ENCODE data around the gene RNF187.
A peak's percentile ranks its signal among the peaks of the same experiment; 100 is the strongest.
"Not testable (repeated sequence)": the region's sequence is repeated elsewhere in the genome, so short reads cannot be mapped to it uniquely, and the experiment has no call there.

RNF187 gene

DNA sequence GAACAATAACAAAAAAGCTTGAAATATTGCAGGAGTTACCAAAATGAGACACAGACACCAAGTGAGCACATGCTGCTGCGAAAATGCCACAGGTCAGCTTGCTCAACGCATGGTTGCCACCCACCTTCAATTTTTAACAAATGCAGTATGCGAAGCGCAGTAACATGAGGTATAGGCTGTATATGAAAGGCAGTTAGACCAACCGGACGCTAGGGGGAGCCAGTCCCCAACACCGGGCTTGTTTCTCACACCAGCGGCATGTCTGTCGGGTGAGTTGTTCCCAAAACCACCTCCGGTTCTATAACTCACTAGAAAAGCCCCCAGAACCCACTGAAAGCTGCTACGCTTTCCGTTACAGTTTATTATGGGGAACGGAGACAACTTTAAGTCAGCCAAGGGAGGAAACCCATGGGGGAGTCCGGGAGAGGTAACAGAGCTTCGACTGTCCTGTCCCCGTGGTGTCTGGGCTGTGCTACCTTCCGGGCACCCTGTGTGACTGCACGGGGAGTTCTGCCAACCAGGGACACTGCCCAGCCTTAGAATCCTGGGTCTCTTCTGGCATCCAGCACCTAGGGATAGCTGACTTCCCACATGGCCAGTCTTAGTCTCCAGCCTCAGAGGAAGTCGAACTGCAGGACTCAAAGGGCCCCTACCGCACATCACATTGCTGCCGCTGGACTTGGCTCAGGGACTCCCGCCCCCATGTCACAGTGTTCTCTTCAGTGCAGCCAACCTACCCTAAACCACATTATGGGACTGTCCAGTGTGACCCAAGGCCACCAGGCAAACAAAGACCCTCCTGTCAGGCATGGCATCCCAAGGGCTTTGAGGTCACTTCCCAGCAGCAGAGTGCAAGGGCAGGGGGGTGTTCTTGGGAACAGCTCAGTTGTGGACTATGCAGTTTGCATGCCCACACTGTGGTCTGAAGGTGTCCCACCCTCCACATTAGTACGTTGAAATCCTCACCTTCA, 14.0 kb downstream of the RNF187 start:
- H3K4me1 Mint-ChIP-seq: peaks cover 17% of the 10 kb centered on the region
- H3K27me3 Mint-ChIP-seq: peaks cover 2% of the 10 kb centered on the region
- peak; percentile 90 for ATAC-seq (ENCODE audit: low read depth)
- peak; percentile 79 to 87 for DNase-seq (ENCODE audit: low spot score in 2 of 2)
- peak overlapping the region; percentile 83 for H3K4me3 Mint-ChIP-seq
- peak overlapping the region; percentile 81 for H3K27ac Mint-ChIP-seq
- peaks cover 16% of the 10 kb centered on the region for H3K36me3 Mint-ChIP-seq
- no peaks in the 10 kb centered on the region for H3K9me3 Mint-ChIP-seq

DNA sequence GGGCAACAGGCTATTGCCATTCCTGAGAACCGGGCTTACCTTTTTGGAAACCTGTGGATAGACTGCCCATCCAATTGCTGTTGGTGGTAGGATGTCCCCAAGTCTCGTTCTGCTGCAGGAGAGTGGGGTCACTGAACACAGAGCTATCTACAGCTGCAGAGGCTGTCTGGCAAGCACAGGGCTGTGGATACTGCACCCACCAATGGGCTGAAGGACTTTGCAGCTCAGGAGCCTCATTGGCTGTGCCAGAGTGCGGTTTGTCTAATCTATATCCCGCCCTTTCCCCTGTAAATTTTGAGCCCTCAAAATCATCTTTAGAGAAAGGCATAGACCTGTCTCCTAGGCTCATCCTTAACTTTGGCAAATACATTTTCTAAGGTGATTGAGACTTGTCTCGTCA, 15.3 kb downstream of the RNF187 start:
- no peak overlapping the region for H3K4me3 Mint-ChIP-seq
- no peaks in the 10 kb centered on the region for H3K9me3 Mint-ChIP-seq
- H3K27me3 Mint-ChIP-seq: peaks cover 2% of the 10 kb centered on the region
- peaks cover 17% of the 10 kb centered on the region for H3K4me1 Mint-ChIP-seq
- H3K27ac Mint-ChIP-seq: no peak overlapping the region
- ATAC-seq (ENCODE audit: low read depth) (no peak), DNase-seq (ENCODE audit: low spot score in 2 of 2) (no peak)
- peaks cover 5% of the 10 kb centered on the region for H3K36me3 Mint-ChIP-seq

GRCh38 chr1:228505944-228506343, 18.8 kb downstream of the RNF187 start:
- not testable (repeated sequence) for ATAC-seq (ENCODE audit: low read depth); H3K27me3 Mint-ChIP-seq; H3K9me3 Mint-ChIP-seq

DNA sequence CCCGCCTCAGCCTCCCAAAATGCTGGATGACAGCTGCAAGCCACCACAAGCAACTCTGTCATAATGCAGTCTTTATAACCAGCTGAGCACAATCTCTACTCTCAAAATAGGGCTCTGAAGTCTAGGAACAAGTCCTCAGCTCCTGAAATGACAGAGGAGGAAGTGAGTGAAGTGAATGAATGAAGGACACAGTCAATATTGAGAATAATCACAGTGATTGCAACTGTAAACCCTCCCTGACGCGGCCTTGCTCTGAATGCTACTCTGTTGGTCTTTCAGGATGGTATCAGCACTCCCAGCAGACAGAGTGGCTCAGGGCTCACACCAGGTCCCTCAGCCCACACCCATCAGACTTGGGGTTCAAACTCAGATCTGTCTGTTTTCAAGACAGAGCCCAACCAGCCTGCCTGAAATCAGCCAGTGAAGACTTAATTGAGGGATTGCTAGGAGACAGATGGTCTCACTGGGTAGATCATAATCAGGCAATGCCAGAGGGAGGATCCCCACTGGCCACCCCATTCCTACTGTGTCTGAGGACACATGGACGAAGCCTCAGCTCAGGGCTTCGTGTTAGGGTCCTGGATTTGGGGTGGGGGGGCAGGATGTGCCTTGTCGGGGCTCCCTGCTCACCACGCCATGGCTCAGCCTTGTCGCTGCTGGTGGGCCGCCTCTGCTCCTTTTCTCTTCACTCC, 20.9 kb downstream of the RNF187 start:
- H3K9me3 Mint-ChIP-seq: no peaks in the 10 kb centered on the region
- H3K4me1 Mint-ChIP-seq: no peaks in the 10 kb centered on the region
- H3K27ac Mint-ChIP-seq: no peak overlapping the region
- H3K36me3 Mint-ChIP-seq: peaks cover 1% of the 10 kb centered on the region
- DNase-seq (ENCODE audit: low spot score in 2 of 2) (no peak), ATAC-seq (ENCODE audit: low read depth) (no peak)
- peaks cover 7% of the 10 kb centered on the region for H3K27me3 Mint-ChIP-seq
- H3K4me3 Mint-ChIP-seq: no peak overlapping the region

More at GRCh38 chr1:228505944-228506343, 18.8 kb downstream of the RNF187 start:
- H3K4me3 Mint-ChIP-seq; H3K36me3 Mint-ChIP-seq; H3K27ac Mint-ChIP-seq; H3K4me1 Mint-ChIP-seq; DNase-seq (ENCODE audit: low spot score in 2 of 2): not testable (repeated sequence)

GRCh38 chr1:228508840-228509415, 21.7 kb downstream of the RNF187 start:
- Mint-ChIP-seq H3K36me3 (peaks cover 1% of the 10 kb centered on the region), H3K27me3 (peaks cover 7% of the 10 kb centered on the region), H3K9me3 (no peaks in the 10 kb centered on the region), H3K4me1 (no peaks in the 10 kb centered on the region), H3K4me3 (no peak overlapping the region), H3K27ac (no peak overlapping the region)
- DNase-seq (ENCODE audit: low spot score in 2 of 2): no peak
- ATAC-seq (ENCODE audit: low read depth): no peak

DNA sequence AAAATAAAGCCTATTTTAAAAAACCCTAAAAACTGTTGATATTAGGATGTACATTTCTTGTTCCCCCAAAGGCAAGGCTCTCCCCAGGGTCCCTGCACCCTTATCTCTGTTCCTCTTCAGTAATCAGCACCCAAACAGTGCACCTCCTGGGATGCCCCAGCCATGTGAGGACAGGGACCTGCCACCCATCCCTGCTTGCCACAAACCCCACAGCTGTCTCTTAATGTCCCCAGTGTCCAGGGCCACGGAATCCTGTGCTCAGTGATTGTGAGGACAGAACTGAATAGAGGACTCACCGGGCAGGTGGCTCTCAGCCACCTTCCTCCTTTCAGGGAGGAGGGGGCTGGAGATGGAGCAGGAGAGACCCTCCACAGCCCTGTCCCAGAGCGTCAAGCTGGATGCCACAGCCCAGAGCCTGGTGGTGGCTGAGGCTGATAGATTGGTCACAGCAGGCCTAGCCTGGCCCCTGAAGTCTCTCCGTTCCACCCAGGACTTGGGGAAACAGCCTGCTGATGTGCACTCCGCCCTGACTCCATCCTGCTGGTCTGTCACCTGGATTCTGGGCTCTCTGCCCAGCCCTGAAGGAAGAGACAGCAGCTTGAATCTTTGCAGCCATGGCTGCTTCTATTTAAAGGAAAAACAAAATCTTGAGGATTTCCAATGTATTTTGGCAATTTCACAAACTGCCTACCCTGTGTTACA, 23.1 kb downstream of the RNF187 start:
- H3K27ac Mint-ChIP-seq: no peak overlapping the region
- H3K36me3 Mint-ChIP-seq: peaks cover 1% of the 10 kb centered on the region
- ATAC-seq (ENCODE audit: low read depth) (no peak), DNase-seq (ENCODE audit: low spot score in 2 of 2) (no peak)
- H3K27me3 Mint-ChIP-seq: peaks cover 7% of the 10 kb centered on the region
- H3K4me3 Mint-ChIP-seq: no peak overlapping the region
- H3K4me1 Mint-ChIP-seq: no peaks in the 10 kb centered on the region
- H3K9me3 Mint-ChIP-seq: no peaks in the 10 kb centered on the region

- no peak overlapping the region for H3K27ac Mint-ChIP-seq
- H3K4me1 Mint-ChIP-seq: no peaks in the 10 kb centered on the region
- DNase-seq (ENCODE audit: low spot score in 2 of 2) (no peak), ATAC-seq (ENCODE audit: low read depth) (no peak)
- H3K27me3 Mint-ChIP-seq: peaks cover 7% of the 10 kb centered on the region
- no peak overlapping the region for H3K4me3 Mint-ChIP-seq
- H3K9me3 Mint-ChIP-seq: no peaks in the 10 kb centered on the region
- peaks cover 1% of the 10 kb centered on the region for H3K36me3 Mint-ChIP-seq
Measured at GRCh38 chr1:228510803-228511413, 23.7 kb downstream of the RNF187 start.

DNA sequence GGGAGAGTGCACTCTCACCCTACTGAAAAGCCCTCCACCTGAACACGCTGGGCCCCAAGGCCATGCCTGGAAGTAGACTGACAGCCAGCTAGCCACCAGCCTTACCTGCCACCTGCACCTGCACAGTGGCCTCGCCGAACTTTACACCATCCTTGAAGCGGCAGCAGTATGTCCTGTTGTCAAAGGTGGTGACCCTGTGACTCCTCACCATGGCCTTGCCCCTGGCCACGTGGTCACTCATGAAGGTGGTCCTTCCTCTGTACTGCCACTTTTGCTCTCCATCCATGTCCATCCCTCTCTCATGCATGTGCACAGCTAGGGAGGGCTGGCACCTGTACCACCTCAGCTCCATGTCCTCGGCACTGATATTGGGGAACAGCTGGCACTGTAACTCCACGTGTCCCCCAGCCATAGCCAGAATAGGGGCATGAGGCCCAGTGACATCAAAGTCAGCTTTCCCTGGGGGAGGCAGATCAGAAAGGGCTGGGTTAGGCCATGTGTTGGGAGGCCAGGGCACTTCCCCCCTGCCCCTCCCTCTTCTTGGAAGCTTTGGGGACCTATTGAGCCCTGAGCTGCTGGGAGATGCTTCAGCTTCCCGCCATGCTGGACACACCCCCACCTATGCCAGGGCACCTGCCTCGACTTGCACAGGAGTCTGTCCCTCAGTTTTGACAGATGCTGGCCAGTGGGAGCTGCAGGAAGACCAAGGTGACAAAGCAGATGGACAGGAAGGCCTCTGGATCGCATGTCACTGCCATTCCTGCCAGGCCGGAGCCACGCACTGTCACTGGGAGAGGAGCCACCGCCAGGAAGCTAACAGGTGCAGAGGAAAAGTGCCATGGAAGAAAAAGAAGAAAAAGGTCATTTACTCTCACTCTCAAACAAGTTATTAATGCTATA, 24.6 kb downstream of the RNF187 start:
- no peaks in the 10 kb centered on the region for H3K9me3 Mint-ChIP-seq
- H3K4me1 Mint-ChIP-seq: no peaks in the 10 kb centered on the region
- H3K27me3 Mint-ChIP-seq: peaks cover 7% of the 10 kb centered on the region
- DNase-seq (ENCODE audit: low spot score in 2 of 2): no peak
- H3K4me3 Mint-ChIP-seq: no peak overlapping the region
- peaks cover 1% of the 10 kb centered on the region for H3K36me3 Mint-ChIP-seq
- no peak for ATAC-seq (ENCODE audit: low read depth)
- no peak overlapping the region for H3K27ac Mint-ChIP-seq

GRCh38 chr1:228512781-228513198, 25.6 kb downstream of the RNF187 start:
- no peak overlapping the region for H3K4me3 Mint-ChIP-seq
- no peaks in the 10 kb centered on the region for H3K9me3 Mint-ChIP-seq
- H3K4me1 Mint-ChIP-seq: no peaks in the 10 kb centered on the region
- H3K27ac Mint-ChIP-seq: no peak overlapping the region
- peaks cover 9% of the 10 kb centered on the region for H3K27me3 Mint-ChIP-seq
- ATAC-seq (ENCODE audit: low read depth) (no peak), DNase-seq (ENCODE audit: low spot score in 2 of 2) (no peak)
- peaks cover 1% of the 10 kb centered on the region for H3K36me3 Mint-ChIP-seq

DNA sequence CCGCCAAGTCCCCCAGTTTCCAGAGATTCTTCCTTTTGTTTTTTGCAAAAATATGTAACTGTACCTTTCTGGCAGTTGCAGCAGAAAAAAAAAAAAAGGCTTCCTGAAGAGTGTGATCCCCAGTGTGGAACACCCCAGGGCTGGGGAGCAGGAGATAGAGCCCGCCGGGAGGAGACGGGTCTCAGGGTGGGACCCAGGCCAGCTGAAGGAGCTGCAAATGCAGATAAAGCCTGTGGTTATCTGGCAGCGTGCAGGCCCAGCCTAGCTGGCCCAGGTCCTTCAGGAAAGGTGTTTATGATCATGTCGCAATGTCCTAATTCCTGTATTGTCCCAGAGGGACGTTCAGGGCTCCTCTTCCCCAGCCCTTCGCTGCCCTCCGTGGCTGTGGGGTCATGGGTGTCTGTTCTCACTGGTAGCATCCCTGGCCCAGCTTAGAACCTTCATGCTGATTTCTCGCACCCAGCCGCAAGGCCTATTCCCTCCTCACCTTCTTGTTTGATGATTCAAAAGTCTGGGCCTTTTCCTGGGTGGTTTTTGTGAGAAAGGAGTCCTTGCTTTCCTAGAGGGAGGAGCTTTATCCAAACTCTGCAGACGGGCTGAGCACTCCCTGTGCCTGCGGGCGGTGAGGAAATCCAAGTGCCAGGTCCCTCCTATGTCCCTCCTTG, 26.2 kb downstream of the RNF187 start:
- Mint-ChIP-seq H3K4me3 (no peak overlapping the region), H3K27me3 (peaks cover 9% of the 10 kb centered on the region), H3K36me3 (peaks cover 1% of the 10 kb centered on the region), H3K9me3 (no peaks in the 10 kb centered on the region), H3K4me1 (no peaks in the 10 kb centered on the region), H3K27ac (no peak overlapping the region)
- no peak for ATAC-seq (ENCODE audit: low read depth)
- no peak for DNase-seq (ENCODE audit: low spot score in 2 of 2)

DNA sequence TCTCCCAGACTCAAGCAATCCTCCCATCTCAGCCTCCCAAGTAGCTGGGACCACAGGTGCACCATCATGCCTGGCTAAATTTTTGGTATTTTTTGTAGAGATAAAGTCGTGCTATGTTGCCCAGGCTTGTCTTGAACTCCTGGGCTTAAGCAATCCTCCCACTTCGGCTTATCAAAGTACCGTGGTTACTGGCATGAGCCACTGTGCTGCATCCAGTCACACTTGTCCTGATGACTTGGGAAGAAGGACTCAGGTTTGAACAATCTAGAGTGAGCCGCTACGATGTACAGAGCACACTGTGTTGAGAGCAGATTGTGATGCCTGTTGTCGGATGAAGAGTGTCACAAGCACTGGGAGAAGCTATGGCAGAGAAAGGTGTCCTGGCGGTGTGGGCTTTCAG, 27.2 kb downstream of the RNF187 start:
- ATAC-seq (ENCODE audit: low read depth) (no peak), DNase-seq (ENCODE audit: low spot score in 2 of 2) (no peak)
- H3K4me3 Mint-ChIP-seq: no peak overlapping the region
- H3K27me3 Mint-ChIP-seq: peaks cover 8% of the 10 kb centered on the region
- H3K4me1 Mint-ChIP-seq: no peaks in the 10 kb centered on the region
- H3K27ac Mint-ChIP-seq: no peak overlapping the region
- H3K9me3 Mint-ChIP-seq: no peaks in the 10 kb centered on the region
- peaks cover 1% of the 10 kb centered on the region for H3K36me3 Mint-ChIP-seq

GRCh38 chr1:228515200-228515834, 28.1 kb downstream of the RNF187 start:
- peak; percentile 28 to 42 for DNase-seq (ENCODE audit: low spot score in 2 of 2)
- Mint-ChIP-seq H3K27ac (no peak overlapping the region), H3K27me3 (peaks cover 10% of the 10 kb centered on the region)

More at GRCh38 chr1:228515200-228515834, 28.1 kb downstream of the RNF187 start:
- Mint-ChIP-seq H3K4me3 (no peak overlapping the region), H3K36me3 (peaks cover 1% of the 10 kb centered on the region), H3K9me3 (no peaks in the 10 kb centered on the region), H3K4me1 (no peaks in the 10 kb centered on the region)
- ATAC-seq (ENCODE audit: low read depth): peak; percentile 66

All from memory B cell (primary cell).